Upper lobe of left lung (tissue), 4 donors: Measurements from ENCODE around the gene FMNL2.

Source experiments
- EP300 ChIP-seq, 4 donors: sonication (generic); formaldehyde crosslinking; IDR thresholded peaks; one replicate each; pipeline ENCODE4 v1.5.1; 2017; ENCODE audit warnings: antibody characterized with exemption in 4 of 4, control low read depth in 2 of 4
- POLR2A ChIP-seq, 4 donors: fragments of 450-650 bp; IDR thresholded peaks; one replicate each; pipeline ENCODE4 v1.5.1; 2016 to 2017; ENCODE audit warnings: antibody characterized with exemption in 4 of 4, mild to moderate bottlenecking in 2 of 4
- POLR2AphosphoS5 ChIP-seq, 2 donors: sonication (generic); formaldehyde crosslinking; IDR thresholded peaks; one replicate each; pipeline ENCODE4 v1.5.1; 2017; ENCODE audit warnings: antibody characterized with exemption in 2 of 2
- TF ChIP-seq, protein P1 (sequence below), 6 experiments: fragments of 450-650 bp in 4 of 6; fragments of 200-600 bp in 2 of 6; sonication (generic) in 2 of 6; IDR thresholded peaks; one replicate each; pipeline ENCODE4 v1.5.1; 2016 to 2019; ENCODE audit warnings: antibody characterized with exemption in 6 of 6

- TF ChIP-seq POLR2A (IDR thresholded peaks at IDR 0.05) (no peak), EP300 (IDR thresholded peaks at IDR 0.05) (no peak), POLR2AphosphoS5 (IDR thresholded peaks at IDR 0.05) (no peak)
- TF ChIP-seq, protein P1, sequence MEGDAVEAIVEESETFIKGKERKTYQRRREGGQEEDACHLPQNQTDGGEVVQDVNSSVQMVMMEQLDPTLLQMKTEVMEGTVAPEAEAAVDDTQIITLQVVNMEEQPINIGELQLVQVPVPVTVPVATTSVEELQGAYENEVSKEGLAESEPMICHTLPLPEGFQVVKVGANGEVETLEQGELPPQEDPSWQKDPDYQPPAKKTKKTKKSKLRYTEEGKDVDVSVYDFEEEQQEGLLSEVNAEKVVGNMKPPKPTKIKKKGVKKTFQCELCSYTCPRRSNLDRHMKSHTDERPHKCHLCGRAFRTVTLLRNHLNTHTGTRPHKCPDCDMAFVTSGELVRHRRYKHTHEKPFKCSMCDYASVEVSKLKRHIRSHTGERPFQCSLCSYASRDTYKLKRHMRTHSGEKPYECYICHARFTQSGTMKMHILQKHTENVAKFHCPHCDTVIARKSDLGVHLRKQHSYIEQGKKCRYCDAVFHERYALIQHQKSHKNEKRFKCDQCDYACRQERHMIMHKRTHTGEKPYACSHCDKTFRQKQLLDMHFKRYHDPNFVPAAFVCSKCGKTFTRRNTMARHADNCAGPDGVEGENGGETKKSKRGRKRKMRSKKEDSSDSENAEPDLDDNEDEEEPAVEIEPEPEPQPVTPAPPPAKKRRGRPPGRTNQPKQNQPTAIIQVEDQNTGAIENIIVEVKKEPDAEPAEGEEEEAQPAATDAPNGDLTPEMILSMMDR (IDR thresholded peaks at IDR 0.05): no peak
Observed at GRCh38 chr2:152682663-152683062, 347.7 kb downstream of the FMNL2 start.
